Measurements from ENCODE around the gene IGFBPL1.

IGFBPL1 gene

GRCh38 chr9:38367898-38368297 is 56.4 kb downstream of the IGFBPL1 start:
- DNase-seq: no peak
- peaks cover 11% of the 10 kb centered on the region for H3K27me3 Mint-ChIP-seq
- peaks cover 3% of the 10 kb centered on the region for H3K4me1 Mint-ChIP-seq (ENCODE audit: low read depth)
- H3K36me3 Mint-ChIP-seq (ENCODE audit: low read depth): no peaks in the 10 kb centered on the region
- H3K4me3 Mint-ChIP-seq: no peak overlapping the region
- H3K9me3 Mint-ChIP-seq: no peaks in the 10 kb centered on the region
- H3K27ac Mint-ChIP-seq: no peak overlapping the region

GRCh38 chr9:38363589-38363925 is 60.7 kb downstream of the IGFBPL1 start:
- Mint-ChIP-seq H3K9me3 (no peaks in the 10 kb centered on the region), H3K27ac (no peak overlapping the region), H3K4me3 (no peak overlapping the region)

GRCh38 chr9:38362852-38363588 is 61.2 kb downstream of the IGFBPL1 start:
- peaks cover 6% of the 10 kb centered on the region for H3K27me3 Mint-ChIP-seq
- H3K27ac Mint-ChIP-seq: no peak overlapping the region
- no peaks in the 10 kb centered on the region for H3K9me3 Mint-ChIP-seq
- DNase-seq: no peak
- no peaks in the 10 kb centered on the region for H3K36me3 Mint-ChIP-seq (ENCODE audit: low read depth)
- H3K4me3 Mint-ChIP-seq: peak overlapping the region; percentile 30
- H3K4me1 Mint-ChIP-seq (ENCODE audit: low read depth): peaks cover 5% of the 10 kb centered on the region

More at GRCh38 chr9:38363589-38363925, 60.7 kb downstream of the IGFBPL1 start:
- Mint-ChIP-seq H3K36me3 (ENCODE audit: low read depth) (no peaks in the 10 kb centered on the region), H3K4me1 (ENCODE audit: low read depth) (peaks cover 5% of the 10 kb centered on the region), H3K27me3 (peaks cover 6% of the 10 kb centered on the region)
- DNase-seq: no peak

DNA sequence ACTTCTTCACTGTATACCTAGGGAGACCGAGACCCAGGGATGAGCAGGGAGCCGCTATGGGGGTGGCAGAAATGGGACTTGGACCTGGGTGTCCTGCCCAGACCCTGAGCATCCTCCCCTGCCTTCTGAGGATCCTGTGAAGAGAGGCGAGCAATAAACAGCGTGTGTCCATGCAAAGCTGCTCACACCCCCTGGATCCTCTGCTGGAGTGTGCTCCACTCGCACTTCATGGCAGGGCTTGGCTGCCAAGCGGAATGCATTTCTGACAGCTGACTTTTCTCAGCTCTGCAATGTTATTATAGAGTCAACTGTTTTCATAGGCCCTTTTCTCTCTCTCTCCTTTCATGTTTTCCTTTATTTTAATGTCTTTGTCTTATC is 62.8 kb downstream of the IGFBPL1 start:
- no peak overlapping the region for H3K4me3 Mint-ChIP-seq
- peaks cover 6% of the 10 kb centered on the region for H3K27me3 Mint-ChIP-seq
- no peaks in the 10 kb centered on the region for H3K9me3 Mint-ChIP-seq
- peaks cover 5% of the 10 kb centered on the region for H3K4me1 Mint-ChIP-seq (ENCODE audit: low read depth)
- DNase-seq: no peak
- no peaks in the 10 kb centered on the region for H3K36me3 Mint-ChIP-seq (ENCODE audit: low read depth)
- no peak overlapping the region for H3K27ac Mint-ChIP-seq

DNA sequence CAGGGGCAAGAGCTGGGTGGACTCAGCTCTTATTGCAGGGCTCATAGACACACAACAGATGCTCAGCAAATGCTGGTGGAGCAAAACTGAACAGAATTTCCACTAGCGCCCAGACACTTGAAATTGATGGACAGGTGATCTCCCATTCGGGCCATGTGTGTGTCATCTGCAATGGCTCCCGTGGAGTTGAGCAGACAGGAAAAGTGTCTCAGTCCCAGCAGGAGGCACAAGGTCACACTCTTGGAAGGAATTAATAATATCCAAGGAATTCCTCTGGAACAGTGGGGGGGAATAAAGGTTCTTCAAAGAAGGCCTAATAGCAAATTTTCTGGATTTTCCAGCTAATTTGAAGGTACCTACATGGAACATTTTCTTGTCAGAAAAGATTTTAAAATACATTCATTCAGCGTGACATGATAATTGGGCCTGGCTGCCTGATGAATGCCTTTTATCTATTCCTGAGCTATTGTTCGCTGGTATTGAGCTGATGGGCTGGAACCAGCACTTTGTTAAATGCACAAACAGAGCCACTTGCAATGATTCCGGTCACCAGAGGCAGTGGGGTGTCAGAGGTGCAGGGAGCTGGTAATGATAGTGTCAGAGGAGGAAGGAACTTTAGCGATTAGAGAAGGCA is 63.3 kb downstream of the IGFBPL1 start:
- no peaks in the 10 kb centered on the region for H3K36me3 Mint-ChIP-seq (ENCODE audit: low read depth)
- no peak overlapping the region for H3K4me3 Mint-ChIP-seq
- no peak for DNase-seq
- no peaks in the 10 kb centered on the region for H3K9me3 Mint-ChIP-seq
- peaks cover 6% of the 10 kb centered on the region for H3K27me3 Mint-ChIP-seq
- H3K27ac Mint-ChIP-seq: no peak overlapping the region
- peaks cover 5% of the 10 kb centered on the region for H3K4me1 Mint-ChIP-seq (ENCODE audit: low read depth)

GRCh38 chr9:38359689-38360385 is 64.4 kb downstream of the IGFBPL1 start:
- Mint-ChIP-seq H3K36me3 (ENCODE audit: low read depth) (no peaks in the 10 kb centered on the region), H3K9me3 (no peaks in the 10 kb centered on the region), H3K27me3 (peaks cover 2% of the 10 kb centered on the region), H3K4me1 (ENCODE audit: low read depth) (peaks cover 5% of the 10 kb centered on the region), H3K4me3 (no peak overlapping the region), H3K27ac (no peak overlapping the region)
- DNase-seq: no peak

GRCh38 chr9:38359297-38359653 is 65.0 kb downstream of the IGFBPL1 start:
- no peaks in the 10 kb centered on the region for H3K9me3 Mint-ChIP-seq
- H3K4me3 Mint-ChIP-seq: no peak overlapping the region
- H3K36me3 Mint-ChIP-seq (ENCODE audit: low read depth): no peaks in the 10 kb centered on the region
- DNase-seq: no peak
- no peak overlapping the region for H3K27ac Mint-ChIP-seq
- peaks cover 5% of the 10 kb centered on the region for H3K4me1 Mint-ChIP-seq (ENCODE audit: low read depth)
- H3K27me3 Mint-ChIP-seq: no peaks in the 10 kb centered on the region

DNA sequence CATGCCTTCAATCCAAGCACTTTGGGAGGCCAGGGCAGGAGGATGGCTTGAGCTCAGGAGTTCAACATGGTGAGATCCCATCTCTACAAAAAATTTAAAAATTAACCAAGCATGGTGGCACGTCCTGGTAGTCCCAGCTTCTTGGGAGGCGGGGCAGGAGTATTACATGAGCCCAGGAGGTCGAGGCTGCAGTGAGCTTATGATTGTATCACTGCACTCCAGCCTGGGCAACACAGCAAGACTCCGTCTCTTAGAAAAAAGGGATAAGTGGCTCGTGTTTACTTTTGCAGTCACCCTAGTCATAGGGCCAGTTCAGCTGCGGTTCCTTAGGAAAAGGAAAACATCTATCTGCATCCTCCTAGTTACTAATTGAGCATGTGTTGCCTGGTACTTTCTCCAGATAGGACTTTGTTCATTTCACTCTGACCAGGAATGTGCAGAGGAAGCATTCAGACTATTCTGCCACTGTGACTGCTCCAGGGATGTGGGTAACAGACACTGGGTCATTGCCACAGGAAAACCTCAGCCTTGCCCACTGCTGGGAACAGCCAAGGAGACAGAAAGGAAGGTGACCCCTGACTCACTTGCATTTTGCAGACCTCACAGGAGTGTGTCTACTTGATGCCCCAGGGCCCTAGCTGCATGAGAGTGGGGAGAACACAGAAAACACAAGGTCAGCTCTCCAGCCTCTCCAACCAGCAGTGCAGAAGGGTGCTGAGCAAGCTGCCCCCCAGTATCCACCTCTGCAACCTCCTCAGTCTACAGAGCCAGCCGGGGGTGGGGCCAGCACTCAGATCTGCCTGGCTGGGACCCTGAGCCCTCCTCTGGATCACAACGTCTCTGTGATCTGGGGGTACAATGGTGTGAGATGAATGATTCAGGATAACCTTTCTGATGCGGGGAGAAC is 65.6 kb downstream of the IGFBPL1 start:
- no peaks in the 10 kb centered on the region for H3K27me3 Mint-ChIP-seq

GRCh38 chr9:38357350-38358114 is 66.7 kb downstream of the IGFBPL1 start:
- H3K27ac Mint-ChIP-seq: no peak overlapping the region
- H3K36me3 Mint-ChIP-seq (ENCODE audit: low read depth): no peaks in the 10 kb centered on the region
- no peaks in the 10 kb centered on the region for H3K27me3 Mint-ChIP-seq
- no peaks in the 10 kb centered on the region for H3K9me3 Mint-ChIP-seq
- no peak for DNase-seq
- no peak overlapping the region for H3K4me3 Mint-ChIP-seq
- no peaks in the 10 kb centered on the region for H3K4me1 Mint-ChIP-seq (ENCODE audit: low read depth)

More for the DNA sequence above, 65.6 kb downstream of the IGFBPL1 start:
- no peaks in the 10 kb centered on the region for H3K36me3 Mint-ChIP-seq (ENCODE audit: low read depth)
- no peak for DNase-seq
- H3K27ac Mint-ChIP-seq: no peak overlapping the region
- peaks cover 5% of the 10 kb centered on the region for H3K4me1 Mint-ChIP-seq (ENCODE audit: low read depth)
- H3K9me3 Mint-ChIP-seq: no peaks in the 10 kb centered on the region
- no peak overlapping the region for H3K4me3 Mint-ChIP-seq

DNA sequence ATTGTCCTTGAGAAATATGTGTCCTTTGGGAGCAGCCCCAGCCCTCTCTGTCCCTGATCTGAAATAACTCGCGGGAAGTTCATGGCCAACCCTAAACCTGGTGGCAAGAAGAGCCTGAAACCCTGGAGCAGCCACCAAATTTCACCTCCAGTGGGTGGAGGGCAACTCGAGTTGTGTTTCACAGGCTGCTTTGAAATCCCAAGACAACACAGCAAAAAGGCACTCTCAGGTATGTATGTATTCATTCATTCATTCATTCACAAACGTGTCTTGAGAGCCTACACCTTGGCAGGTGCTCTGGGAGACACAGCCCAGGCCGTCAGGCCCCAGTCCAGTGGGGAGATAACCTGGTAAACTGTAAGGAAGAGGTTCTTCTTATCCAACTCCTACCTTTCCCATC is 67.4 kb downstream of the IGFBPL1 start:
- no peak for DNase-seq
- no peaks in the 10 kb centered on the region for H3K27me3 Mint-ChIP-seq
- H3K36me3 Mint-ChIP-seq (ENCODE audit: low read depth): no peaks in the 10 kb centered on the region
- no peaks in the 10 kb centered on the region for H3K9me3 Mint-ChIP-seq
- no peaks in the 10 kb centered on the region for H3K4me1 Mint-ChIP-seq (ENCODE audit: low read depth)
- no peak overlapping the region for H3K4me3 Mint-ChIP-seq
- H3K27ac Mint-ChIP-seq: no peak overlapping the region
